CD4-positive, alpha-beta T cell treated with Interleukin-17A for 1 hour (primary cell): ENCODE results near the gene WDR5.

Source experiments
- DNase-seq: peaks from one replicate; pipeline ENCODE4 v3.0.0-alpha.2; 2020

WDR5 gene

GRCh38 chr9:134132208-134132870 is 3.5 kb upstream of the WDR5 start:
- no peak for DNase-seq

DNA sequence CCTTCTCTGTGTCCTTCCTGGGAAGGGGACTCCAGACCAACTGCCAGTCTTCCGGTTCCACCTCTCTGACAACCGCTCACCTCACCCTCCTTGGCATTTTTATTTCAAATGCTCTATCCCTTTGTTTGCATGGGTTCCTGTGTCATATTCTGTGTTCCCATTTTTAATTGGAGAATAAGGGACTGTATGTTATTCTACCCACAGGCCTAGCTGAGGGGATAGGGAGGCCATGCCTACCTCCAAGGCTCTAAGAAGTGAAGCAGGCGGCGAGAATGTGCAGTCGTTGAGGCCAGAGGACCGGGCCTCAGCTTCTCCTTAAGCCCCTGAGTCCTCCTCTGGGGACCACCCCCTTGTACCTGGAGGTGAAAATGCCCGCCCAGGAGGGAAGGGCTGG is 936 bp upstream of the WDR5 start:
- DNase-seq: no peak

DNA sequence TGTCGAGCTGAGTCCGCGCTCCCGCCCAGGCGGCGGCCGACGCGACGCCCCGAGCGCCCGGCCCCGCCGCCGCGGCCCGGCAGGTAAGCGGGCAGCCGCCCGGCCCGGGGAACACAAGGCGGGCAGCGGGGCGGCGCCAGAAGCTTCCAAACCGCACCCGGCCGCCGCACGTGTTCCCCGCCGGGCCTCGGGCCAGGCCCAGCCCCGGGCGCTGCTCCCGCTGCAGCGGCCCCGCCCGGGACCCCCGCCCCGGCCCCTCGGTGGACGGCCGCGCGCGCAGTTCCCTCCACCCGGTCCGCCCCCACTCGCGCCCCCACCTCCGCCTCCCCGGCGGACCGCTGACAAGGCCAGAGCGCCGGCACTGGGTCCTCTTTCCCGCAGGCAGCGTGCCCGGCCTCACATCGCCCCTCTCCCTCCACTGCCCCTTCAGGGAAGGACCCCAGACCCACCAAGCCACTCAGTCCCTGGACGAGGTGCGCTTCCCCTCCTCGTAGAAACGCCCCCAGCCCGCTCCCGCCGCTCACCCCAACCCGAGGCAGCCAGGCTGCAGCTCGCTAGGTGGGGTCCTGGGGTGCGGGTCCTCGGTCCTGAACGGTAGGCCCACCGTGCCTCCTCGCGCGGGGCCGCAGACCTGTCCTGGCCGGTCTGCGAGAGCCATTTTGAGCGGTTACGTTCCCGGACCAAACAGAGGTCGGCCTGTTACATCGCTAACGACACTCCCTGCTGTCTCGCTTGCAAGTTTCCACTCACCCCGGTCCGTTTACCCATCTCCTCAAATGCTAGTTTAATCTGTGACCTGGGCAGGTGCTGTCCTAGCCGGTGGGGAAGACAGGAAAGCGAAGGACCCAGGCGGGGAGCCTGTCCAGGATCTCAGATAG is 475 bp downstream of the WDR5 start:
- peak; percentile 5 for DNase-seq

- no peak for DNase-seq
Observed at GRCh38 chr9:134136996-134137299, 1.1 kb downstream of the WDR5 start.

GRCh38 chr9:134138292-134138691 is 2.4 kb downstream of the WDR5 start:
- DNase-seq: no peak

- no peak for DNase-seq
Observed at GRCh38 chr9:134139081-134139480, 3.2 kb downstream of the WDR5 start.

DNA sequence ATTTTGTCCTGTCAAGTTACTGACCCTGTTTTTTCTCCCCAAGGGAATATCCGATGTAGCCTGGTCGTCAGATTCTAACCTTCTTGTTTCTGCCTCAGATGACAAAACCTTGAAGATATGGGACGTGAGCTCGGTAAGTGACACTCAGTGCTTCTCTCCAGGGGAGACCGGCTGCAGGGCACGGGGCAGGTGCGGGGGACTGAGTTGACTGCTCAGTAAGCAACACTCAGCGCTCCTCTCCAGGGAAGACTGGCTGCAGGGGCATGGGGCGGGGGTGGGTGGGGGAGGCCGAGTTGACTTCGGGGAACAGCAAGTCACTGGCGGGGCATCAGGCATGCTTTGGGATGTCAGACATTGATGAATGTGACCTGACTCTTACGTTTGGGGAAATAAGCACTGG is 6.0 kb downstream of the WDR5 start:
- no peak for DNase-seq

DNA sequence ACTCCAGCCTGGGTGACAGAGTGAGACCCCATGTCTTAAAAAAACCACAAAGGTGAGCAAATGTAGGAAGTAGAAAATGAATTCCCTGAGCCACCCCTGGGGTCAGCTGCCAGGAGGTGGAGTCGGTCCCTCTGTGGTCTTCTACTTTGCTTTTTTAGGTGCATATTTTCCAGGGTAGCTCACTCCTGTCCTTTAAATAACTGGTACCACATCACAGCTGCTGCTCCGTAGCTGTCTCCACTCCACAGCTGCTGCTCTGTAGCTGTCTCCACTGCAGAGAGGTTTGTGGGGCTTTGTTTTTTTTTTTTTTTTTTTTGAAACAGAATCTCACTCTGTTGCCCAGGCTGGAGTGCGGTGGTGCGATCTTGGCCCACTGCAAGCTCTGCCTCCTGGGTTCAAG is 8.9 kb downstream of the WDR5 start:
- no peak for DNase-seq

- no peak for DNase-seq
Observed at GRCh38 chr9:134145262-134145661, 9.4 kb downstream of the WDR5 start.

- no peak for DNase-seq
Observed at GRCh38 chr9:134146774-134147493, 11.1 kb downstream of the WDR5 start.

- DNase-seq: no peak
Observed at GRCh38 chr9:134149380-134149779, 13.5 kb downstream of the WDR5 start.

- DNase-seq: no peak
Observed at GRCh38 chr9:134150557-134151214, 14.8 kb downstream of the WDR5 start.

DNA sequence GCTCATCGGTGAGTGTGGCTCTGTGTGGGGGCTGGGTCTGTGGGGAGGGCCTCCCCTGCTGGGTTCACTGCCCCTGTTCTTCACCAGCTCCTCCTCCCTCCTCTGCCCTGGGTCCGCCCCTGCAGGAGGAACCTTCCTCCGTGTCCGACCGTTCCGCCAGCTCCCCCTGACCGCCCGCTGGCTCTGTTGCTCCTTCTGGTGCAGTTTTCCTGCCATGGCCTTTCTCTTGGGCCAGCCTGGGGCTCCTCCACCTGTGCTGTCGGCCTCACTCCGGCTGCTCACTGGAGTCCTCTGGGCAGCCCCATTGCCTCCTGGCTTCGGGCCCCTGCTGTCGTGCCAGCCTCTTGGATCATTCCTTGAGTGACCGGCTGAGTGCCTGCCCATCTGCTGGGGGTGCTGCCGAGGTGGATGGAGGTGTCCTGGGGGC is 16.2 kb downstream of the WDR5 start:
- DNase-seq: no peak

GRCh38 chr9:134152488-134152887 is 16.6 kb downstream of the WDR5 start:
- no peak for DNase-seq

GRCh38 chr9:134153450-134153849 is 17.6 kb downstream of the WDR5 start:
- DNase-seq: no peak

DNA sequence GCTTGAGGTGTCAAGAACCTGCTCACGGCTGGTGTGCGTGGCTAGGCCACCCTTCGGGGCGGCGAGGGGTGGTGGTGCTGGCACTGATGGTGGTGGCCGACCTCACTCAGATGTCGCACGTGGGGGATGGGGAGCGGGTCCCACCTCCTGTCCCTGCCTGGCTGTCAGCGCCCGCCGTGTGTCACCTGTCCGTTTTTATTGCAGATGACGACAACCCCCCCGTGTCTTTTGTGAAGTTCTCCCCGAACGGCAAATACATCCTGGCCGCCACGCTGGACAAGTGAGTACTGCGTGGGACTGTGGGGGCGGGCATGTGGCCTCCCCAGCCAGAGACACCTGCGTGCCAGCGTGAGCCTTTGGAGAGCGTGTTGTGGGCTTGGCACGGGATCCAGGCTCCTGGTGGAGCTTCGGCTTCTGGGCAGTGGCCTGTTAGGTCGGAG is 18.4 kb downstream of the WDR5 start:
- no peak for DNase-seq

DNA sequence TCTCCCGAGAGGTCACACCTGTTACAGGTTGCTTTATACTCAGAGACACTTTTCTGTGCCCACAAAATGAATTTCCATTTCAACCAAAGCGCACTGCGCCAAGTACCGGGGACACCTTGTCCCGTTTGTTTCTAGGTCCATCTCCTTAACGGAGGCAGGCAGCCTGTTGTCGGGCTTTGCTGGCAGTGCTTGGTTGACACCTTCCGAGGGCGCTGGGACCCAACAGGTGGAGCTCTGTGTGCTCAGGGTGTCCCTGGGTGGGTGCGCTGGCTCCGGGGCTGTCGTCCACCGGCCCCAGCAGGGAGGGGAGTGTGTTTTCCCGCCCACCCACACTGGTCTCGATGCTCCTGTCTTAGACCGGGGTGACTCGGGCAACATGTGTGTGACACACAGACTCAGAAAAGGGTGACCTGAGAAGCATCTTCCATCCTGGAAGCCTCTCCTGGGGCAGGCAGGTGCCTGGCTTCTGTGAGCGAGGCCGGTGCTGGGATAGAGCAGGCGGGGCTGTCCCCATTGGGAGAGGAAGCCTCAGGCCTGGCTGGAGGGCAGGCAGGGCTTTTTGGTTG is 20.0 kb downstream of the WDR5 start:
- DNase-seq: no peak

- DNase-seq: no peak
Observed at GRCh38 chr9:134156564-134157377, 20.9 kb downstream of the WDR5 start.

GRCh38 chr9:134157378-134157885 is 21.6 kb downstream of the WDR5 start:
- DNase-seq: no peak

- DNase-seq: no peak
Observed at GRCh38 chr9:134158242-134158641, 22.4 kb downstream of the WDR5 start.

DNA sequence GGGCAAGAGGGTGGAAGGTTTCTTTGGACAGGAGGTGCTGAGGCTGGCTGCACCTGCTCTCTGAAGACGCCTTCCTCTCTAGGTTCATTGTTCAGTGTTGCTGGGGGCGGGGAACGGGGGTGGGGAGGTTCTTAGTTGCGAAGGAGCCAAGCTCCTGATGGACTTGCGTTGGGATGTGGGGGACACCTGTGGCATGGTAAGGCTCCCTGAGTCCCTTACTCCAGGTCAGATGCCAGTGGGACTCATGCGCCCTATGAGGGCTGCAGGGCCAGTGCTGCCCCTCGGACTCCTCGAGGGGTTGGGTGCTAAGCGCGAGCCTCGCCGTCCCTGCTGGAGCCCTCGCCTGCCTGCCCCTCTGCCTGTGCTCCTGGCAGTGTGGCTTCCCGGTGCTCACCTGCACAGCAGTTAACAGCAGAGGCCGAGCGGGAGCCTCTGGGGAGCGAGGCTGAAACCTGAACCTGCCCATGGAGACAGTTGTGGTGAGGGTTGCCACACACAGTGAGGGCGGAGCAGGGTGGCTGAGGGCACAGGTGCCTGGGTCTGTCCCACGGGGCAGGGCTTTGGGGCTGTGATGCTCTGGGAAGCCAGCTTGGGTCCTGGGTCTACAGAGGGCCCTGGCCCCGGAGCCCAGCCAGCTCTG is 23.0 kb downstream of the WDR5 start:
- no peak for DNase-seq
